Calu3 (cell line): Measurements from ENCODE around the gene USP24. TPM values are rescaled to one million over a fixed set of nuclear protein-coding genes. Genes with fewer than 3 reads are reported as not detected.

Source experiments
- BruUV-seq: library from RNA; stranded (reverse); fragments of 400-500 nt; replicated peaks from 2 replicates; lab custom pipeline; 2021; lab: Mats Ljungman, UMichigan
- CTCF ChIA-PET: fragments of 300-600 bp; sonication (Branson Sonifier 250); formaldehyde crosslinking; loops from one replicate; lab custom pipeline; 2022; ENCODE audit warnings: antibody characterized with exemption; lab: Charles Lee
- DNase-seq: peaks from one replicate; pipeline ENCODE4 v3.0.0; 2022
- H3K27ac Mint-ChIP-seq: one replicate; pipeline ENCODE4 v1.8.0; 2022; ENCODE audit warnings: mixed read lengths; ENCODE audit not compliant: unreplicated experiment
- H3K27me3 Mint-ChIP-seq: one replicate; pipeline ENCODE4 v1.8.0; 2022; ENCODE audit warnings: mixed read lengths; ENCODE audit not compliant: unreplicated experiment
- H3K36me3 Mint-ChIP-seq: one replicate; pipeline ENCODE4 v1.8.0; 2022; ENCODE audit warnings: mild to moderate bottlenecking, moderate library complexity, mixed read lengths; ENCODE audit not compliant: insufficient read depth, unreplicated experiment
- H3K4me1 Mint-ChIP-seq: one replicate; pipeline ENCODE4 v1.8.0; 2022; ENCODE audit warnings: mild to moderate bottlenecking, low read depth, mixed read lengths; ENCODE audit not compliant: unreplicated experiment
- H3K4me3 Mint-ChIP-seq: one replicate; pipeline ENCODE4 v1.8.0; 2022; ENCODE audit warnings: mild to moderate bottlenecking, low read depth, moderate library complexity, mixed read lengths; ENCODE audit not compliant: unreplicated experiment
- H3K9me3 Mint-ChIP-seq: one replicate; pipeline ENCODE4 v1.8.0; 2022; ENCODE audit warnings: low read depth, mixed read lengths; ENCODE audit not compliant: unreplicated experiment
- intact Hi-C: fragments of 100-400 bp; cut with micrococcal nuclease; formaldehyde crosslinking; loops from one replicate; pipeline ENCODE4 v1.10.0; 2022; ENCODE audit not compliant: unreplicated experiment
- total RNA-seq: library from RNA; stranded (reverse); gene quantifications from 2 replicates; pipeline ENCODE4 v1.2.3, GENCODE V29; 2022
- TF ChIP-seq, protein P1 (sequence below): fragments of 200-600 bp; IDR thresholded peaks from one replicate; pipeline ENCODE4 v1.8.0; 2022; ENCODE audit warnings: antibody characterized with exemption; ENCODE audit not compliant: unreplicated experiment

USP24 gene
- total RNA-seq, 1 experiment from 2014 or later = 45.3 TPM

- Mint-ChIP-seq H3K4me1 (no peaks in the 10 kb centered on the region), H3K4me3 (no peak overlapping the region), H3K36me3 (no peaks in the 10 kb centered on the region), H3K27ac (no peak overlapping the region), H3K27me3 (peaks cover 15% of the 10 kb centered on the region), H3K9me3 (no peaks in the 10 kb centered on the region)
- no TSS peak for BruUV-seq
- intact Hi-C loops = no loop called here
- TF ChIP-seq, protein P1, sequence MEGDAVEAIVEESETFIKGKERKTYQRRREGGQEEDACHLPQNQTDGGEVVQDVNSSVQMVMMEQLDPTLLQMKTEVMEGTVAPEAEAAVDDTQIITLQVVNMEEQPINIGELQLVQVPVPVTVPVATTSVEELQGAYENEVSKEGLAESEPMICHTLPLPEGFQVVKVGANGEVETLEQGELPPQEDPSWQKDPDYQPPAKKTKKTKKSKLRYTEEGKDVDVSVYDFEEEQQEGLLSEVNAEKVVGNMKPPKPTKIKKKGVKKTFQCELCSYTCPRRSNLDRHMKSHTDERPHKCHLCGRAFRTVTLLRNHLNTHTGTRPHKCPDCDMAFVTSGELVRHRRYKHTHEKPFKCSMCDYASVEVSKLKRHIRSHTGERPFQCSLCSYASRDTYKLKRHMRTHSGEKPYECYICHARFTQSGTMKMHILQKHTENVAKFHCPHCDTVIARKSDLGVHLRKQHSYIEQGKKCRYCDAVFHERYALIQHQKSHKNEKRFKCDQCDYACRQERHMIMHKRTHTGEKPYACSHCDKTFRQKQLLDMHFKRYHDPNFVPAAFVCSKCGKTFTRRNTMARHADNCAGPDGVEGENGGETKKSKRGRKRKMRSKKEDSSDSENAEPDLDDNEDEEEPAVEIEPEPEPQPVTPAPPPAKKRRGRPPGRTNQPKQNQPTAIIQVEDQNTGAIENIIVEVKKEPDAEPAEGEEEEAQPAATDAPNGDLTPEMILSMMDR = no peak
- DNase-seq = no peak
- CTCF ChIA-PET = no interaction called here
These were observed 40.7 kb upstream of the USP24 start for GRCh38 chr1:55255901-55256300.

GRCh38 chr1:55252942-55253589, 37.9 kb upstream of the USP24 start:
- Mint-ChIP-seq H3K27me3 (peaks cover 7% of the 10 kb centered on the region), H3K4me3 (no peak overlapping the region), H3K4me1 (no peaks in the 10 kb centered on the region), H3K9me3 (peaks cover 3% of the 10 kb centered on the region), H3K27ac (no peak overlapping the region), H3K36me3 (no peaks in the 10 kb centered on the region)
- TF ChIP-seq, protein P1 = no peak
- intact Hi-C loops = no loop called here
- no peak for DNase-seq
- no TSS peak for BruUV-seq
- CTCF ChIA-PET = interaction anchor here (0.6 kb wide), 1 partner anchor 497 kb away, joined by 3 read pairs; no protein-coding TSS in a partner anchor

DNA sequence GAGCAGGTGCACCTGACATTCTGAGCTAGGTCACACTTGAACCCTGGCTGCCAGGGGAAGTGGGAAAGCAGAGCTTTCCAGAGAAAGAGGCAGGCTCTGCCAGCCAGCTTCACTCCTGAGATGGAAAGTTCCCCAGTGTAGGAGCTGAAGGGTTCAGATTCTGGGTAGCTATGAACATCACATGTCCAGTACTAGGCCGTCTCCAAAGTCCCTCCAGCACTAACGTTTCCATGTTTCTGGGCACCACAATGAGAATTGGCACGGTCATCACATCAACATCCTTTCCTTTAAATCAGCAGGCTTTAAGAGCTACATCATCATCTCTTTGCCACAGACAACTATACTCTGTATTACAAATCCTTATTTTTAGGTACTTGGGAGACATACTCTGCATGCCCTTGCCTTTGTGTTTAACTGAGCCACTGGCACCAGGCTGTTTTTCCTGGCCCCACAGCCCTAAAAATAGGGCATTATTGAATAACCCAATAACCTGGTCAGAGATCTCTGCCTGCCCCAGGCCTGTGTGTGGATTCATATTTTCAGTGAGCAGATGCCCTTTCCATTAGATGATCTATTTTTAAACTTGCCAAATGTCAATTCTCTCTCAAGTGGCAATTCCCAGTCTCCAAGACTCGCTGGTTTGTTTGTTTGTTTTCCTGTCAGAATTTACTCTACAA, 35.4 kb upstream of the USP24 start:
- TF ChIP-seq, protein P1 = no peak
- no peaks in the 10 kb centered on the region for H3K36me3 Mint-ChIP-seq
- no TSS peak for BruUV-seq
- no peak overlapping the region for H3K27ac Mint-ChIP-seq
- CTCF ChIA-PET = interaction anchor here (0.5 kb wide), 1 partner anchor 31 kb away, joined by 3 read pairs; no protein-coding TSS in a partner anchor
- no peak for DNase-seq
- peaks cover 3% of the 10 kb centered on the region for H3K9me3 Mint-ChIP-seq
- intact Hi-C loops = no loop called here
- no peak overlapping the region for H3K4me3 Mint-ChIP-seq
- peaks cover 7% of the 10 kb centered on the region for H3K27me3 Mint-ChIP-seq
- H3K4me1 Mint-ChIP-seq = no peaks in the 10 kb centered on the region

DNA sequence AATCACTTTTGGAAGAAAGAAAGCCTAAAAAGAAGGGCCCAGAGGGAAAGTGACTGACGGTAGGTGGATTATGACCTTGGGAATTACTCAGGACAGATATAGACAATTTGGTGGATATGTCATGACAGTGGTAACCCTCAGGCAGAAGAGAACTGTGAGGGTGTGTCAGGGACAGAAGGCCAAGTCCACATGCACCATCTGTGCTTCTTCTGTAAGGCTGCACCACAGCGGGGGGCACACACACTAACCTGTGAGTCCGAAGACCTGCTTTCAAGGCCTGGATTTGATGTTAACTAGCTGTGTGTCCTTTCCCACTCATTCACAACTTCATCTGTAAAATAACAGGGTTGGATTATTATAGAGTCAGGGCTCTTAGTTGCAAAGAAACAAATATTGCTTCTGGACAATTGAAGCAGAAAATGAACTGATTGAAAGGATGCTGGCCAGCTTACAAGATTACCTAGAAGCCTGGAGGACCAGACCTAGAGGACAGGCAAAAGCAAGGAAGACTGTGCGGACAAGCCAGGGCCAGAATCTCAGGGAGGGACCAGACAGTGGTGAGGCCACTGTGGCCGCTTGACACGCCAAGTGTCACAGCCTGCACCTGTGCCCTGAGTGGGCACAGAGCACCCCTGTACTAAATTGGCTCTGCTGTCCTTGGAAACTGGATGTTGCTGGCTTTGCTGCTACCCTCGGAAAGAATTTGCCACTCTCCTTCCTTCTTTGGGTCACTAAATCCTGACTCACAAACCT, 34.7 kb upstream of the USP24 start:
- peaks cover 7% of the 10 kb centered on the region for H3K27me3 Mint-ChIP-seq
- H3K4me3 Mint-ChIP-seq = no peak overlapping the region
- no peaks in the 10 kb centered on the region for H3K36me3 Mint-ChIP-seq
- H3K9me3 Mint-ChIP-seq = peaks cover 3% of the 10 kb centered on the region
- H3K27ac Mint-ChIP-seq = no peak overlapping the region
- CTCF ChIA-PET = interaction anchor here (0.5 kb wide), 1 partner anchor 30 kb away, joined by 3 read pairs; no protein-coding TSS in a partner anchor
- no peaks in the 10 kb centered on the region for H3K4me1 Mint-ChIP-seq
- no TSS peak for BruUV-seq
- TF ChIP-seq, protein P1 = no peak
- intact Hi-C loops = no loop called here
- no peak for DNase-seq
